CMK (cell line): ENCODE results near the gene SPDL1.

Source experiments
- DNase-seq: peaks from one replicate; pipeline ENCODE4 v3.0.0-alpha.2; 2010; ENCODE audit warnings: low read depth

The SPDL1 gene

DNA sequence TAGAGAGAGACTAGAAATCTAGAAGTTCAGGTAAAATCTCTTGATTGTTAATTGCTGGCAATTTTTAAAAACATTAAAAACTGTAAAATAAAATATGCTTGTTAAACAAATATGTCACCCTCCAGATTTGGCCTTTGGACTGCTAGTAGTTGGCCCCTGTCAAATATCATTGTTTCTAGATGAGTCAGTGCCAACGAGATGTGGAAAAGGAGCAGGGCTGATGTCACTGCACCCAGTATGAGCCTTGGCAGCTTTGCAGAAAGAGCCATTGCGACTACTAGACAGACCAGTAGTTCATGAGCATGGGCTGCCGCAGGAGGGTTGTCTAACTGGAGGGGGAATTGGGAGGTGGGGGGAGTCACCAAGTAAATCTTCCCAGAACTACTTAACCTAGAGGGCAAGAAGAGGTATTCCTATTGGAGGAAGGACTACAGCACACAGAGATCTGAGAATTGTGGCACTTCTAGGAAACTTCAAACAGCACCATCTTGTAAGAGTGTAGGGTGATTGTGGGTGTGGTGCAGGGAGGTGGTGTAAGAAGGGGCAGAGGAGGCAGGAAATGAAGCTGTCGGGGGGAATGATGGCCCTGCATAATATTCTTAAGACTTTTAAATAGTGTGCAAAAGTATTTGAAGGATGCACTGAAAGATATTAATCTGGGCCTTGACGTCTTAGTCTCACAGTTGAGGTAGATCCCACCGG, 46.4 kb downstream of the SPDL1 start:
- DNase-seq = no peak

DNA sequence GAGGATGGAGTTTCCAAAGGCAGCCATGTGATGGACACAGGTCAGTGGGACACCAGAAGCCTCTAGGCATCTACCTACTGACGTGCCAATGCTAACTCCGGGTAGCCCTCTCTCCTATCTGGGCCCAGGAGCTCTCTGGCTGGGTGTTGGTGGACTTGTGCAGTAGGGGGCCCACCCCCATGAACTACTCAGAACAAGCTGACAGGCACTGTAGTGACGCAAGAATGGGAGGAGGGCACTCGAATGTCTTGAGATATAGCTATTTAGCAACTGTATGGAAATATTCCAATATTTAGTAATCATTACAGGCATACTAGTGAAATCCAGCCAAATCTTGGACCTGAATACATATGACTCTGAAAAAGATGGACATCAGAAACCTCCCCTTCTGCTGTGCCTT, 47.8 kb downstream of the SPDL1 start:
- no peak for DNase-seq

DNA sequence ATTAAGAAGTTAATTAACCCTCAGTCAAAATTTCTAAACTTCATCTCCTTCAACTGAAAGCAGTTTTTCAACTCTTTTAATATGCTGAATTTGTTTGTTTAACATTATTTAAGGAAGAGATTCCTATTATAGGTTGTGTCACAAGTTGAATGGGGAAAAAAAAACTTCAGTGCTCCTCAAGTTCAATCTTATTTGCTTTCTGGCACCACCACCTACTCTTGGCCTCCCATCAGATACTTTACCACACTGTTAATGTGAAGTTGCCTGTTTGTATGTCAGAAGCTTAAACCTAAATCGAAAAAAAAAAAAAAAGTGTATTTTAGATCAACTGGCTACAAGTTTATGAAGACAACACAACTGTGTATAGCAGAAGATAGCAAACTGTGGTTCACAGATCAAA, 49.4 kb downstream of the SPDL1 start:
- no peak for DNase-seq

DNA sequence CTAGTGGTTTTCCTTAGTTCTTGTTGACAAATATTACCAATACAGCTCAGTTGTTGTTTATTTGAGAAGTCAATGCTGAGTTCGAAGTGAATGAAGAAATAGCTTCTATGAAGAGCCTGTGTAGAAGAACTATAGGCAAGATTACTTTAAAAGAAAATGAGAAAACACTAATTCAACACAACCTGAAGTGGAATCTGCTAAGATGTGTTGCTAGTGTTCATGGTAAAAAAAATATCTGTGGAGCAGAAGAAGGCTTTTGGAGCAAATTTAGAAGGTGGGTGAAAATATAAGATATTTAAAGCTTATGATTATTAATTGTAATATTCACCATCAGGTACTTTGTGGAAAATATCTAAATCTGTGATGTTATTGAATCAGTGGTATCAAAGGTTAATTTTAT, 51.0 kb downstream of the SPDL1 start:
- DNase-seq = no peak

DNA sequence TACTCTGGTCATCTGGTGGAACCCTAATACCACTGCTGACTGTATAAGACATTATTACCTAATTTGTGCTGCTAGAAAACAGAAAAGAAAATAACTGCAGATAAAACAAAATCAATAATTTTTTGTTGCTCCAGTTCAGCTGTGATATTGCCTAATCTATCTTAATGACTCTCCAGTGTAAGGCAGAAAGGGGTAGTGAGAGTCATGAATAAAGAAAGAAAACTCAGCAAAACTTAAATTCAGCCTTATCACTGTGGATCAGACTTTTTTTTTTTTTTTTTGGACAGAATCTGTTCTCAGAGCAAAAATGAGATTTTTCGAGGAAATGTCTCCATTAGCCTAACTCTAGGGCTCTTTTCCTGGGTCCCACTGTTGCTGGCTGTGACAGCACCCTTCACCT, 52.4 kb downstream of the SPDL1 start:
- no peak for DNase-seq

DNA sequence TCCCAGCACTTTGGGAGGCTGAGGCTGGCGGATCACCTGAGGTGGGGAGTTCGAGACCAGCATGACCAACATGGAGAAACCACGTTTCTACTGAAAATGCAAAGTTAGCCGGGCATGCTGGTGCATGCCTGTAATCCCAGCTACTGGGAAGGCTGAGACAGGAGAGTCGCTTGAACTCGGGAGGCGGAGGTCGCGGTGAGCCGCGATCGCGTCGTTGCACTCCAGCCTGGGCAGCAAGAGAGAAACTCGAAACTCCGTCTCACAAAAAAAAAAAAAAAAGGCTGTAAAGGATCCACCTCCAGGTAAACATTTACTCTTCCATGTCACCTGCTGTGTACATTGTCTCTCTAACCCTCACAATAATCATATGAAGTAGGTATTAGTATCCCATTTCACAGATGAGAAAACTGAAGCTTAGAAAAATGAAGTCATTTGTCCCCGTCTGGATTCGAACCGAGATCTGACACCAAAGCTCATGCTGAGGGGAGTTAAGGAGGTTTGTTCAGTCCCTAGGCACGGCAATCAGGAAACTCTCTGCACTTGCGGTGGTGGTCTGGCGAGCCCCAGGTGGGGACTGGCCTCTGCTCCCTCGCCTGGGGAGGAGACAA, 53.0 kb downstream of the SPDL1 start:
- no peak for DNase-seq

DNA sequence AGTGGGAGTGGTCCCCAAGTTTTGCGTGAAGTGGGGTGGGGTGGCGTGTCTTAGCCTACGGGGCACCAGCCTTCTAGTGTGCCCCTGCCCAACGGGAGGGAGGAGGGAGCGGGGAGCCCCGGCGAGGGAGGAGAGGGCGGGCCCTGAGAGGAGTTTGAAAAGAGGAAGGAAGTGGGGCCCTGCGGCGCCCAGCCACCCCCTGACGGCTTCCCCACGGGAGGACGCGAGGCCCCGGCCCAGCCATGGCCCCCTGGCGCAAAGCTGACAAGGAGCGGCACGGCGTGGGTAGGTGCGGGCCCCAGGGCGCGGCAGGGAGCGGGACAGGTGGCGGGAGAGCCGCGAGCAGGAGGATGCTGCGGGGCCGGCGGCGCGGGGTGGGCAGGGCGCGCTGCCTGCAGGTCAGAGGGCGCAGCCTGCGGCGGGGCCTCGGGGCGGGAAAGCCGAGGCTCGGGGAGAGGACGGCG, 53.5 kb downstream of the SPDL1 start, which contains the start of gene DOCK2:
DOCK2 (plus strand) TSS at position 191 of the 464 bp plus-strand sequence; CDS start at position 243, 52 bp downstream.
- DNase-seq = peak; percentile 42

DNA sequence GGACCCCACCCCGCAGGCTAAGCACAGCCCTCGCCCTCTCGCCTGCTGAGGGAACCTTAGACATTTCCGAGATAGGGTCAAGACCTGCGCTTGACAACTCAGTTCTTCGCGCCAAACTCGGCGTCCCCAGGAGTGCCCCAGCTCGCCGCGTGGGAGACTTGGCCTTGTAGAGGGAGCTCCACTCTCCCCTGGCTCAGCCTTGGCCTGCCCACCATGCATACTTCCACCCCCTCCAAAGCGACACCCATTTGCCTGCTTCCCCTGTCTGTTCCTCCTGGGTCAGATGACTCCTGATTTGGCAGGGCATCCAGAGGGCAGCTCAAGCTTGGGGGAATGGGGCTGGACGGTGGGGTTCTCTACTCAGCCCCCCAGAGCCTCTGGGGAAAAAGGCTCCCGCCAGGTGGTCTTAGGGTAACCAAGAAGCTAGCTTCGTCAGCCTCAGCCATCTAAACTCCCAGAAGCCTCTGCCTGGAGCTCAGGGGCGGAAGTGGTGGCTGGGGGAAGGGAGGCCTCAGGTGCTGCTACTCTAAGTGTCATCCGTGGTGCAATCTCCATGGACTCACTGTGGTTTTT, 54.1 kb downstream of the SPDL1 start:
- no peak for DNase-seq

DNA sequence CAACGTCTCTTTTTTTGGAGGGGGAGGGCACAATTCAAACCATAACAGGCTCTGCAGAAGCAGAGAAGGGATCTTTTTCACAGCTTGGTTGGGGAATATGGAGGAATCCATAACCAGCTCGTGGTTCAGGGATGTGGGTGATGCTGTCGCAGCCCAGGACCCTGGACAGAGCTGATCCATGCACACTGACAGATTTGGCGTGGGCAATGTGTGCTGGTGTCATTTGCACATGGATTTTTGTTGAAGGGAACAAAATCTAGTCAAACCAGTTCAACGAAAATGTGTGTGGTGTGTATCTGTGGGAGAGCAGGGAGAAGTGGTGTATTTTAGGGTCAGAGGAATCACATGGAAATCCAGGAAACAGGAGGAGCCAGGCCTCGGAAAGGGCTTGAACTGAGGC, 57.7 kb downstream of the SPDL1 start:
- no peak for DNase-seq

DNA sequence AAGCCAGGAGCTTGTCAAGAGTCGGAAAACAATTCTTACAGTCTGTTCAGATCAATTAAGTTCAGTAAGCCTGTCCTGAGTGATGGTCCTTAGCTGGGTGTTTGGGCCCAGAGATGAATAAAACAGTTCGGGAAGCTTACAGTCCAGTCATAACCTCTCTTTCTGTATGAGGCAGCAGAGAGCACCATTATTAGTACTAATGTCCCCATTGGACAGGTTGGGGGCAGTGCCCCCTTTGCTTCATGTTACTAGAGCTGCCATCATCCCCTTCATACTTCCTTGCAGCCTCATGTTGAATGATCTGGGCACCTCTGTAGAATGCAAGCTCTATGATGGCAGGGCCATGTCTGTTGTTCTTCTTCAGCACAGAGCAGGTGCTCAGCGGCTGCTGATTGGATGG, 63.3 kb downstream of the SPDL1 start:
- DNase-seq = no peak

DNA sequence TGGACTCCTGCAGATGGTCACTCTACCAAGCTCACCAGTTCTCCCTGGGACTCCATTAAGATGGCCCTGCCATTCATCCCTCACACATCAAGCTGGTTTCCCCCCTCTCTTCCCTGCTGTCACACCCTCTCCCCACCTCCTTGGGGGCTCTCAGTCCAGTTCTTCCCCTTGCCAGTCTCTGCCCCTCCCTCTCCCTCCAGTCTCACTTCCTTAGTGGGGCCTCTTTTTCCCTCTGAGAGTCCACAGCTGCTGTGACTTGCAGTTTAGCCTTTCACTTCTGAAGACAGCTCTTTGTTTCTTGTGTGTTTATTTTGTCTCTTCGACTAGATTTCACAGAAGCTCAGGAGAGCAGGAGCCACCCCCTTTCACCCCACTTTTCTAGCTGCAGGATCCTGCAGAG, 64.0 kb downstream of the SPDL1 start:
- DNase-seq = no peak

DNA sequence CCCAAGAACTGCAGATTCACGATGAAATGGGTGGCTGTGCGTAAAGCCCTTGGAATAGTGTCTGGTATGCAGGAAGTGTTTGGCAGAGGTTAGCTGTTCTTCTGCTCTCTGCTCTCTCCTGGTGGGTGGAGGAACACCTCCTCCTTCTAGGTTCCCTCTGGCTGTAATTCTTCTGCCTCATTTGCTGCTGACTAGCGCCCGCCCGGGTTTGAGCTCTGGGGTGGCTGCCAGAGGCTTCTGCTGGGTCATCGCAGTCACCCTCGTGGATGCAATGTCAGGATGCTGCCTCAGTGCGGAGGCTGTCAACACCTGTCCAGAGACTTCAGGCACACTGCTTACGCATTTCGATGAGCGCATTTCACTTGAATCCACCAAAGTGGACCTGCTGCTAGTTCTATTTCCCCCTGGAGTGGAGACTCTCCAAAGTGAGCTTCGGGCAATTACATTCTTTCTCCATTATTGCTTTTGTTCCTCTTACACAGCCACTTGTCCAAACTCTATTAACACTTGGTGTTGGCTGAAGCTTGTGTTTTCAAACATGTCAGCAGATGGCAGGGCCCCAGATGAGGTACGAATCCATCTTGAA, 65.2 kb downstream of the SPDL1 start:
- DNase-seq = no peak

DNA sequence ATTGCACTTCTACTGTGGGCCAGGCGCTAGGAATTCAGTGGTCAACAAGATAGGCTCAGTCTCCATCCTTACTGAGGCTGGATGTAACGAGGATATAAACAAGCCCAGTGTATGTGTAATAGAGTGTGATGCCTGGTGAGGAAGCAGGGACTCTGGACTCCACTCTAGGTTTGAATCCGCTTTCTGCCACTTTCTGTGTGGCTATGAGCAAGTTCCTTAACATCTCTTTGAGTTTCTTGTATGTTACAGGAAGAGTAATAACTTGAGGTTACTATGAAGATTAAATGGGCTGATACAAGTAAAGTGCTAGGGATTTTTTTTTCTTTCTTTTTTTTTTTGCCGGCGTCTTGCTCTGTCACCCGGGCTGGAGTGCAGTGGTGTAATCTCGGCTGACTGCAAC, 65.9 kb downstream of the SPDL1 start:
- no peak for DNase-seq

DNA sequence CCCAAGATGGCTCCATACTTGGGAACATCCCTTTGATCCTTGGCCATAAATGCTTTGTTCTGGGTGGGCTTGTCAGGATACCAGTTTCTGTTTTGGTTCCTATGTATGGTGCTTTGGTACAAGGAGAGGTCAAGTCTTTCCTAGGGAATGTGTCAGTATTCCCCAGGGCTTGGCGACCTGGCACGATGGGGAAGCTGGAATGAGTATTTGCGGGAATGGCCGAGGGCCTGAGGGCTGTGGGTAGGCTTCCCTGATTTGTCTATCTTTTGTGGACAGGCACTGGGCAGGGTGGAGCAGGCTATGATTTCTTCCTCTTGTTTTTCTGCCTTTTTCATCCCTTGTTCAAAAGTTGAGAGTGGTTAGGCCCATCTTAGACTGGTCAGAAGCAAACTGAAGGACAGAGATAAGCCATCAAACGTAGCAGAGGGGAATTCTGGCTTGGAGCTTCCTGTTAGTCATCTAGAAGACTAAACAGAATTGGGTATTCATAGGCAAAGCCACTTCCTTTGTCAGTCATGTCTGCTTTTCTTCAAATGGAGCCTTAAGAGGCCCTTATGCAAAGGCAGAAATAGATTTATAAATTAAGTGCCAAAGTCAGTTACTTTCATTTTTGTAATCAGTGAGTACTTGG, 67.2 kb downstream of the SPDL1 start:
- DNase-seq = peak; percentile 88

DNA sequence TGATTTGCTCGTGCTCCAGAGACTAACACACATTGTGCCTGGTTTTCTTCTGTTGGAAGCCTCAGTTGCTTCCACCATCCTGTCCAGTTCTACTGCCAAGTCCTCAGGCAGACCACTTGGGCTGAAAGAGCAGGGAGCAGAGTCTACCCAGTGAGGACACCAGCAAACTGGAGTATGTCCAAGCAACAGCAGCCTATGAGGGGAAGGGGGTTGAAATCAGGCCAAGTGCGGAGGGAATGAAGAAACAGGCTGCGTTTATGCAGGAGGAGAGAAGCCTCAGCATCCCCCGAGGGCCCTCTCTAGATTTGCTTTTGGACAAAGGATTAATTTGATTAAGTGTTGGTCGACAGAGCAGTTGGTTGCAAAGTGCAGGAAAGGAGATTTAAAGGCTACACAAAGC, 68.0 kb downstream of the SPDL1 start:
- DNase-seq = no peak

DNA sequence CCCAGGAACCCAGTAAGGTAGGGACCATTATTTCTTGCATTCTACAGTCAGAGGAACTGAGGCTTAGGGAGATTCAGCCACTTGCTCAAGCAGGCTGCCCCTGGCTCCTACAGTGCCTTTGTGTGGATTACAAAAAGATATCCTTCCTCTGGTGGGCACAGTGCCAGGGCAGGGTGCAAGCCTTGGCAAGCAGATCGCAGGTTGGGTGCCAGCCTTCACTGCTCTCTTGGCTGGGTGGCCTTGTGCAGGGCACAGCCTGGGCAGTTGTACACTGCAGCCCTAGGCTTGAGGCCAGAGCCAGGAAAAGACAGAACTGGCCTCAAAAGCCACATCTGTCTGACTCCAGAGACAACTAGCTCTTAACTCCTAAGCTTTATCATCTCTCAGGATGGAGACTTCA, 68.5 kb downstream of the SPDL1 start:
- DNase-seq = no peak

DNA sequence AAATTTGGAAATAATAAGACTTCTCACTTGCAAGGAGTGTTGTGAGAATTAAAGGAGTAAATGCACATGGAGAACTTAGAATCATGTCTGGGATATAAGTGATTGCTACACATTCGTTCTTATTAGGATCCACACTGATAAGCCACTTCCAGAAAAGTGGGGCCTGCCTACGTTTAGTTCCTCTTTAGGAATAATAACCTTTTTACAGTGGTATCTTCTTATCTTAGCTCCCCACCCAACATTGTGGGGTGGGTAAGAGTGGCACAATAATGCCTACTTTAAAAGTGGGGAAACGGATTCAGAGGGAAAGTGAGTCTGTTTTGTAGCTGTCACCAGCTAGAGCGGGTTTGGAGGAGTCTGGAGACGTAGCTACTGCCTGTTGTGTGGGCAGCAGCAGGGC, 69.5 kb downstream of the SPDL1 start:
- no peak for DNase-seq
